Putamen (tissue), 1 donor: ENCODE results near the gene ARL15.

ENCODE experiments used
- DNase-seq: peaks from one replicate; pipeline ENCODE4 v3.0.0-alpha.2; 2016; ENCODE audit warnings: low spot score

The ARL15 gene

GRCh38 chr5:54282876-54283275, 27.5 kb downstream of the ARL15 start:
- DNase-seq = no peak

GRCh38 chr5:54281960-54282692, 28.2 kb downstream of the ARL15 start:
- DNase-seq = no peak

GRCh38 chr5:54279960-54280359, 30.4 kb downstream of the ARL15 start:
- no peak for DNase-seq

DNA sequence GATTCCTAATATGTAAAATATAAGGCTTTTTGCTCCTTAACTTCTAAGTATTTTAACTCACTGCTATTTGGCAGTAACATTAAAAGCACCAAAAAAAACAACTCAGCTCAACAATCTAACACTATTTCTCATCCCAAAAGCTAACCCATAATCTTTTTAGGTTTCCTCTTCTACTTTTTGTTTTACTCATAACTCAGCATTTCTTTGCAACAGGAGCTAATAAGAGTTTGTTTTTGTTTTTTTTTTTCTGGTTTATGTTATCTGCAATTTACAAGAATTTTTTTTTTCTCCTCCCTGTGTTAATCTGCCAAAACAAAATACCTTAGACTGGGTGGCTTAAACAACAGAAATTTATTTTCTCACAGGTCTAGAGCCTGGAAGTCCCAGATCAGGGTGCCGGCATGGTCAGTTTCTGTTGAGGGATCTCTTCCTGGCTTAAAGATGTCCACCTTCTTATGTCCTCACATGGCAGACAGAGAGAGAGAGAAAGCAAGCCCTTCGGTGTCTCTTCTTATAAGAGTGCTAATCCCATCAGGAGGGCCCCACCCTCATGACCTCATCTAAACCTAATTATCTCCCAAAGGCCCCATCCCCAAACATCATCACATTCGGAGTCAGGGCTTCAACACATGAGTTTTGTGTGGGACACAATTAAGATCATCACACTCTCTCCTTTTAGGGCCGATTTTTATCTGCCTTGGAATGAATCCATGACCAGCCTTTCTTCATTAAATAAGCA, 31.2 kb downstream of the ARL15 start:
- DNase-seq = no peak

- no peak for DNase-seq
These were observed 32.1 kb downstream of the ARL15 start for GRCh38 chr5:54278036-54278830.

DNA sequence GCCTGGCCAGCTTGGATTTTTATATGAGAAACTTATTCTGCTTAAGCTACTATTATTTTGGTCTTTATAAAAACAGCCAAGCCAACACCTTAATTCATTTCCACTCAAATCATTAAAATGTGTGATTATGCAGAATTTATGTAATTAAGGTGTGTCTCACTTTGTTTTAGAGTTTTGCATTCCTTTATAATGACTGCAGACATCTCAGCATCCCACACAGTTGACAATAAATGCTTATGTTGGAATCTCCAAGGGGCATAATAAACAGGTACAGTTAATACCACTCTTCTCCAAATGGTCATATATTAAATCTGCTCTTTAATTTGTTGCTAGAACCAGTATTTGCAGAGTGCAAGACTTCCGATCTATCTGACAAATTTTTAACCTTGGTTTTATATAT, 34.3 kb downstream of the ARL15 start:
- no peak for DNase-seq

- DNase-seq = no peak
These were observed 35.0 kb downstream of the ARL15 start for GRCh38 chr5:54275361-54275760.

- DNase-seq = no peak
These were observed 35.4 kb downstream of the ARL15 start for GRCh38 chr5:54274944-54275343.

DNA sequence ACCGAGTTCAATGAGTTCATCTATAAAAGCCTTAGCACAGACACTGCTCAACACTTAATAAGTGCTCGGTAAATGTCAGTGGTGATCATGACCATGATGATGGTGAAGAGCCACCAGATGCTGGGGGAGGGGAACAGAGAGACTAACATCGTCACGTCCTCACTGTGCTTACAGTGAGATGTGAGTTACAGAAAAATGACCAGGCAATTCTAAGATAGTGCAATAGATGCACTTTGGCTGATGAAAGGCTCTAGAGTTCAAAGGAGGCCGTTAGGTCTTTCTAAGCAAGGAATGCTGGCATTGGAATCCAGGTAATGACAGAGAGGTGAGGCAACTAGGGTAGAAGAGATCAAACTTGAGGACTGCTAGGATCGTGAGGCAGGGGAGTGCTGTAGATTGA, 36.7 kb downstream of the ARL15 start:
- no peak for DNase-seq

- DNase-seq = no peak
These were observed 37.6 kb downstream of the ARL15 start for GRCh38 chr5:54272746-54273145.

DNA sequence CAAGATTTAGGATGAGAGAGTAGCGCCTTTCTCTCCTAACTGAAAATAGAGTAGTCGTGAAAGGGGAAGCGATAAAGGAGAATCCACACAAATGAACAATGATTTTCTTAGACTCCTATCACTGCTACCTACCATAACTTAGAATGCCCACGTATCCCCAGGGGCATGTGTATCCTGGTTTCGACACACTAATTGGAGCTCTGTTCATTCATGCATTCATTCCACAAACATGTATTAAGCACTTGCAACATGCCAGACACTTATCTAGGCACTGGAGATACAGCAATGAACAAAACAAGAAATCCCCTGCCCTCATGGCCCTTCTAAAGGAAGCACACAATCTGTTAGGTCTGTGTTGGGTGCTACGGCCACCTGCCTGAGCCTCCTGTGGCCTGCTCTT, 40.0 kb downstream of the ARL15 start:
- no peak for DNase-seq

GRCh38 chr5:54264574-54264973, 45.8 kb downstream of the ARL15 start:
- DNase-seq = no peak

DNA sequence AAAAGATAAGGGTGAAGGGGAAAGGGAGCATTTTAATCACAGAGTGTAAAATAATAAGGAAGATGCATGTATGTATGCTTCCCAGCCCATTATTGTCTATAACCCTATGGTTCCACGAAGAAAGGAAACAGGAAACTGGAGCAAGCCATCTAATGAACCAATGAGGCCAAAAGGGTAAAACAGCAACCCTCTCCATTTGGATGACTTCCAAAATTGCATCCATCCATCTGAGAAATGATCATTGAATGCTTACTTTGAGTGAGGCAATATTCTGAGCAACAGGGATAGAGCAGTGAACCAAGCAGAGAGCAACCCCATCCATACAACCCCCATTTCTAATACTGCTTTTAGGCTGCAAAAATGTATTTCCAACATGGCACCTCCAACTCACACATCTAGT, 46.9 kb downstream of the ARL15 start:
- DNase-seq = no peak

- DNase-seq = no peak
These were observed 48.8 kb downstream of the ARL15 start for GRCh38 chr5:54261596-54261995.

- no peak for DNase-seq
These were observed 50.4 kb downstream of the ARL15 start for GRCh38 chr5:54259981-54260380.

GRCh38 chr5:54259090-54259489, 51.3 kb downstream of the ARL15 start:
- no peak for DNase-seq

DNA sequence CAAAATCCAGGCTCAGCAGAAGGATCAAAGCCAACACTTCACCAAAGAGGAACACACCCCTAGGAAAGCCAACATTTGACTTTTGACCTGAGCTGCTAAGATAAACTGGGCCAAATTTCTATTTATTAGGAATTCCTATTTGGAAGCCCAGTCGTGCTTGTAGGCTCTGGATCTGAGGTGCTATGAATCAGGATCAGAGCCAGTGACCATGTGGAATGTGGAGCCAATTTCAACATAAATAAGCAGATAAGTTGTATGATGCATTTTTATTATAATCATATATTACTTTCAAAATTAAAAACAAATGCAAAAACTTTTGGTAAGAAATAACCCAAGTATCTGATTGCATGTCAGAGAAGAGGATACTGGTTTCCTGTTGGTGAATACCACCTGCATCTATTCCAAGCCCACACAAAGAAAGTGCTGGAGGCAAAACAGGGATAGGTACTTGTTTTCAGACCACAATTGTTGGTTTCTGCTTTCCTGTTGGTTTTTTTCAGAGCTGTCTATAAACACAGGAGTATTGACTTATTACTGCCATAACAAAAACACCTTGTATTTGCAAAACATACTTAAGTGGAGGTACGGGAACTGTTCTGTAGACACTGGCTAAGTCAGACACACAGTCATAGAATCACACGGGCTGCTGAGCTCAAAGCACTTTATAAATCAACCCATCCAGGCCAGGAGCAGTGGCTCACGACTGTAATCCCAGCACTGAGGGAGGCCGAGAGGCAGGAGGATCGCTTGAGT, 52.8 kb downstream of the ARL15 start:
- no peak for DNase-seq

DNA sequence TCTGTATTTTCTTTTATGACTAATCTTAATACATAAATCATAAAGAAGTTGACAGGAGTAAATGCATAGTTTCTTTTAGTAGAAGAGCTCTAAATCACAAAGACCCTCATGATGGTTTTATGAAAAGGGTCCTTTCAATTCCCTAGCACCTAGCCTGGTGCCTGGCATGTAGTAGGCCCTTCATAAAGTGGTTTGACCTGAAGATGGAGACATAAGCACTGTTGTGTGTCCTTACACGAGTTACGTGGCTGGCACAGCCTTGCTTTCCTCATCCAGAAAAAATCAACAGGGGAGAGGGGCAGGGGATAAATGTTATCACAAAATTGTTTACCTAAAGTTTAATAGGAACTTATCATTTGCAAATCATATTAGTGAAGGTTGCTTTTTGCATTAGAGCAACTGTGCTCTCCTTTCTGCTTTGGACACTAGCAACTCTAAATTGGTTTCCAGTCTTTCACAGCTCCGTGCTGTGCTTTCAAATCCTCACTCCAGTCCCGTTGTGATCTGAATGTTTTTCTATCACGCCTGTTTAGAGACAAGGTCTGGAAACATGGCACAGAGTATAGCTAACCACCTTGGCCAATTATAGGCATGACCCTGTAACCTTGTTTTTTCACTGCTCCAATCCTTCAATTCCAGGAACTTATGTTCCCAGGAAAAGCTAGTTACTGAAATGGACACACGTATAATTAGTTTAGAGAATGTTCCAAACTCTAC, 55.7 kb downstream of the ARL15 start:
- no peak for DNase-seq

DNA sequence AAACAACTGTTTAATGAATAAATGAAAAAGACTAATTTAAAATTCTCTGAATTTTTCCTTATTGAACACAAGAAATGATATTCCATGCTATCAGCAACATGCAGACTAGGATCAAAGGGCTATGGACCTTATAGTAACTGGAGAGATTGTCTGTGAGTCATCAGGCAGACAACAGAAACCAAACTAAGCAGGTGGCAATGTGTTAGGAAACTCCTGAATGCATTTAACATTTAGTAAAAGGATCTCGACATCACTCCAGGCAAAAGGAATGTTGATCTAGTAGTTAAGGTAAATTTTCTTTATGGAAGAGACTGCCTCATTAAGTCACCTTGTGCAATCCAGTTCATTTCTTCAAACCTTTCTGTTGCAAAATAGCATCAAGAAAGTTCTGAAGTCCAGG, 58.4 kb downstream of the ARL15 start:
- no peak for DNase-seq

DNA sequence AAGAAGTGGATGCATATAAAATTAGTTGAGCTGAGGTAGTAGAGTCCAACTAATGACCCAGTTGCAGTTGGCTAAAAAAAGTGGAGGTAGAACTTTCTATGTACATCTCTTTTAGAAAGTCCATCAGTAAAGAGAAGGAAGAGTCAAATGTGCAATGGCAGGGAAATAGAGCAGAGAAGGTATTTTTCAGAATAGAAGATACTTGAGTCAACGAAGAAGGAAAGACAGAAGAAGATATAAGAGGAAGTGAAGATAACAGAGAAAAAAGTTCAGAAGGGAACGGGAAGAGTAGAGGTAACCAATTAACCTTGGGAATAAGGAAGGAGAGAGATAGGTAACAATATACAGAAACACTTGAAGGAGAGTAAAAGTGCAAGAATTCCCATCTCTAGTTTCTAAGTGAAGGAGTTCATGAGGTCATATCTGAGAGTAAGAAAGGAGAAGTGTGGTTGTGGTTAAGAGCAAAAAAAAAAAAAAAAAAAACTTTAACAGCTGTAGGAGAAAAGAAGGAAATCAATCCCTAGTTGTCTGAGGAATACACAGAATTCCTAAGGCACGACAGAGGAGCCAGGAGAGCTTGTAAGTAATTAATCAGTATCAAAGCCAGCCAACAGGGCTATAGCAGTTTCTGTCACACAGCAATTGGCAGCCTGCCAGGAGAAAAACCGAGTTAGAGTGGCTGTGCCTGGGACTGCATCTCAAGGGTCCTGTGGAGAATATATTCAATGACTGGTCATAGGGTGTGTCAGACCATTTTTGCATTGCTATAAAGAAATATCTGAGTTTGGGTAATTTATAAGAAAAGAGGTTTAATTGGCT, 61.0 kb downstream of the ARL15 start:
- no peak for DNase-seq

DNA sequence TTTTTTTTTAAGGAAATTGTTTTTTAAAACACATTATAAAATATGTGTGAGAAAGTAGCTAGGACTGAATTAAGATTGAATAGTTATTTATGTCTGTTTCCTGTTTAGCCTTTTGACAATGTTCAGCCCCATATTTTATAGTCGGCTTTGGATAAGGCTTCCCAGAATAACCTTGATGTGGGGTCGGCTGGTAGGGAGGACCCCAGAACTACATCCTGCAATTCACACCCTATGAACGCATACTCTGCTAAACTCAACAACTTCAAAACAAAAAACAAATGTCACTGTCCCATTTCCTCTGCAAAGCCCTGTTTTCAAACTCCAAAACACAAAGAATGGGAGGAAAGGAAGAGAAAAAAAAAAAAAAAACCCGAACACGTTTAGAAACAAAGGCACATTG, 63.1 kb downstream of the ARL15 start:
- DNase-seq = no peak
